Measurements from ENCODE around the gene DCHS2.

GRCh38 chr4:154189346-154189745, 302.3 kb downstream of the DCHS2 start:
- TF ChIP-seq CTCF (IDR thresholded peaks at IDR 0.05) (no peak), POLR2A (IDR thresholded peaks at IDR 0.05) (no peak), POLR2AphosphoS5 (IDR thresholded peaks at IDR 0.05) (no peak), EP300 (IDR thresholded peaks at IDR 0.05) (no peak)

Data from suprapubic skin (tissue), 4 donors.